Endometrium (tissue), 2 donors: ENCODE measurements around the gene ASTL.
"Not testable (repeated sequence)": the region's sequence is repeated elsewhere in the genome, so short reads cannot be mapped to it uniquely, and the experiment has no call there.

Experiments
- FAIRE-seq: peaks from 2 replicates; lab custom pipeline; 2012; peaks lifted over from hg19 to GRCh38; lab: Jason Lieb, UNC
- donor health status: control.
- donor health status: control.

Gene ASTL

GRCh38 chr2:96098900-96099590, 39.3 kb downstream of the ASTL start:
- no peak for FAIRE-seq

GRCh38 chr2:96097951-96098823, 40.1 kb downstream of the ASTL start:
- FAIRE-seq = no peak

GRCh38 chr2:96097441-96097840, 40.9 kb downstream of the ASTL start:
- FAIRE-seq = no peak

- no peak for FAIRE-seq
Observed at GRCh38 chr2:96095116-96095636, 43.1 kb downstream of the ASTL start.

GRCh38 chr2:96093528-96093927, 44.8 kb downstream of the ASTL start:
- FAIRE-seq = no peak

GRCh38 chr2:96092951-96093350, 45.4 kb downstream of the ASTL start:
- FAIRE-seq = no peak

- FAIRE-seq = no peak
Observed at GRCh38 chr2:96092573-96092877, 45.8 kb downstream of the ASTL start.

- no peak for FAIRE-seq
Observed at GRCh38 chr2:96091711-96092572, 46.4 kb downstream of the ASTL start.

GRCh38 chr2:96091141-96091710, 47.1 kb downstream of the ASTL start:
- FAIRE-seq = no peak

GRCh38 chr2:96090196-96090926, 47.9 kb downstream of the ASTL start:
- no peak for FAIRE-seq

- no peak for FAIRE-seq
Observed at GRCh38 chr2:96089356-96090195, 48.7 kb downstream of the ASTL start.

- no peak for FAIRE-seq
Observed at GRCh38 chr2:96088340-96089335, 49.7 kb downstream of the ASTL start.

GRCh38 chr2:96087130-96087529, 51.2 kb downstream of the ASTL start:
- FAIRE-seq = no peak

- FAIRE-seq = no peak
Observed at GRCh38 chr2:96085541-96086355, 52.6 kb downstream of the ASTL start.

- FAIRE-seq = not testable (repeated sequence)
Observed at GRCh38 chr2:96084858-96085518, 53.3 kb downstream of the ASTL start.

- no peak for FAIRE-seq
Observed at GRCh38 chr2:96083989-96084857, 54.1 kb downstream of the ASTL start.
